Mesendoderm (in vitro differentiated cells): Measurements from ENCODE around the gene CD7.
"Not testable (repeated sequence)": the region's sequence is repeated elsewhere in the genome, so short reads cannot be mapped to it uniquely, and the experiment has no call there.

Experiments
- DNase-seq: peaks from one replicate; pipeline ENCODE4 v3.0.0; 2013
- H2AK5ac ChIP-seq: 2 replicates; pipeline ENCODE4 v1.6.1; 2013; ENCODE audit warnings: low read length, inconsistent platforms
- H2BK120ac ChIP-seq: 2 replicates; pipeline ENCODE4 v1.6.1; 2013; ENCODE audit warnings: low read depth, mild to moderate bottlenecking, low read length, moderate library complexity, mixed read lengths
- H2BK15ac ChIP-seq: replicated peaks from 2 replicates; pipeline ENCODE4 v1.6.1; 2013; ENCODE audit warnings: low read depth, mild to moderate bottlenecking, moderate library complexity
- H2BK5ac ChIP-seq: 2 replicates; pipeline ENCODE4 v1.6.1; 2013; ENCODE audit warnings: low read length, inconsistent platforms
- H3K18ac ChIP-seq: 2 replicates; pipeline ENCODE4 v1.6.1; 2013; ENCODE audit warnings: mild to moderate bottlenecking, low read length, mixed read lengths
- H3K23ac ChIP-seq: one replicate; pipeline ENCODE4 v1.6.1; 2013; ENCODE audit warnings: low read length
- H3K27ac ChIP-seq: 2 replicates; pipeline ENCODE4 v1.5.1; 2013; ENCODE audit warnings: low read depth, mild to moderate bottlenecking, inconsistent platforms, low read length, moderate library complexity
- H3K27me3 ChIP-seq: 2 replicates; pipeline ENCODE4 v1.6.1; 2013; ENCODE audit warnings: low read length, control low read depth, mild to moderate bottlenecking, inconsistent platforms; ENCODE audit not compliant: insufficient read depth, poor library complexity
- H3K36me3 ChIP-seq: 2 replicates; pipeline ENCODE4 v1.6.1; 2013; ENCODE audit warnings: low read length, inconsistent platforms; ENCODE audit not compliant: control insufficient read depth, insufficient read depth
- H3K4ac ChIP-seq: one replicate; pipeline ENCODE4 v1.6.1; 2013; ENCODE audit warnings: low read depth, mild to moderate bottlenecking, low read length, moderate library complexity
- H3K4me1 ChIP-seq: 2 replicates; pipeline ENCODE4 v1.6.1; 2013; ENCODE audit warnings: low read depth, low read length, inconsistent platforms; ENCODE audit not compliant: control insufficient read depth
- H3K4me2 ChIP-seq: 2 replicates; pipeline ENCODE4 v1.6.1; 2013; ENCODE audit warnings: low read length
- H3K4me3 ChIP-seq: 2 replicates; pipeline ENCODE4 v1.5.1; 2013; ENCODE audit warnings: mild to moderate bottlenecking, low read length
- H3K56ac ChIP-seq: one replicate; pipeline ENCODE4 v1.6.1; 2013; ENCODE audit warnings: low read length
- H3K79me1 ChIP-seq: 2 replicates; pipeline ENCODE4 v1.6.1; 2013; ENCODE audit warnings: low read length, inconsistent platforms
- H3K79me2 ChIP-seq: 2 replicates; pipeline ENCODE4 v1.6.1; 2013; ENCODE audit warnings: mild to moderate bottlenecking, low read length; ENCODE audit not compliant: control insufficient read depth, insufficient read depth
- H3K9ac ChIP-seq: 2 replicates; pipeline ENCODE4 v1.6.1; 2013; ENCODE audit warnings: low read length, inconsistent platforms
- H4K5ac ChIP-seq: one replicate; pipeline ENCODE4 v1.6.1; 2013; ENCODE audit warnings: low read length
- H4K8ac ChIP-seq: one replicate; pipeline ENCODE4 v1.6.1; 2013; ENCODE audit warnings: low read depth, mild to moderate bottlenecking, control low read depth, low read length, moderate library complexity
- WGBS: extraction: QIAGEN DNeasy Blood & Tissue Kit; methylation state at CpG from one replicate; pipeline ENCODE4 v1.1.7; 2013; ENCODE audit warnings: low lambda C conversion rate, missing lambda C conversion rate; ENCODE audit not compliant: insufficient coverage; ENCODE audit errors: extremely low coverage; 5-methylcytosine and 5-hydroxymethylcytosine counted together

The CD7 gene

DNA sequence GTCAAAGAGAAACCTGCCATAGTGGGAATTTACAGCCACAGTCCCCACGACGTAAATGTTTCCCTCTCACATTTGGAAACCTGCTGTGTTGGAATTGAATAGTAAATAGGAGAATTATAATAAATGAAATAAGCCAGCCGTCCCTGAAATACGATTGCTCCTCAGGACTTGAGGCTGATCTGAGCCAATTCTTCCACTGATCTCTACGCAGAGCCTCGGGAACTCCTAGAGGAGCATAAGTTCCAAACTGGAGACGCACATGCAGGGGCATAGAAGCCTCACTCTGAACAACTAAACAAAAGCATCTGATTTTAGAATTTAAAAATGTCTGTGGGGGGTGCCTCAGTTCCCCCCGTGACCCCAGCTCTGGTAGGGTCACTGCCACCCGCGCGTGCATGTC is 31.5 kb upstream of the CD7 start:
- no peak overlapping the region for H2BK5ac ChIP-seq
- H3K27me3 ChIP-seq, result no peaks in the 10 kb centered on the region
- H3K9ac ChIP-seq, result no peak overlapping the region
- H3K4me2 ChIP-seq, result no peak overlapping the region
- H3K79me1 ChIP-seq, result no peaks in the 10 kb centered on the region
- no peak overlapping the region for H3K23ac ChIP-seq
- H3K79me2 ChIP-seq, result no peaks in the 10 kb centered on the region
- H2BK15ac ChIP-seq, result no peak overlapping the region
- no peak overlapping the region for H3K4ac ChIP-seq
- H2AK5ac ChIP-seq, result no peak overlapping the region
- H3K18ac ChIP-seq, result no peak overlapping the region
- no peak overlapping the region for H2BK120ac ChIP-seq
- no peak for DNase-seq
- H3K27ac ChIP-seq, result no peak overlapping the region
- no peak overlapping the region for H4K8ac ChIP-seq
- H3K36me3 ChIP-seq, result no peaks in the 10 kb centered on the region
- H3K4me3 ChIP-seq, result no peak overlapping the region
- no peaks in the 10 kb centered on the region for H3K4me1 ChIP-seq
- no CpG with 5 or more reads among the region's 11 CpGs for WGBS
- H4K5ac ChIP-seq, result no peak overlapping the region
- no peak overlapping the region for H3K56ac ChIP-seq

- Histone ChIP-seq H3K27me3 (no peaks in the 10 kb centered on the region), H3K56ac (no peak overlapping the region), H3K18ac (no peak overlapping the region), H3K36me3 (no peaks in the 10 kb centered on the region), H4K8ac (no peak overlapping the region), H2BK15ac (no peak overlapping the region), H3K27ac (no peak overlapping the region), H4K5ac (no peak overlapping the region), H3K79me2 (no peaks in the 10 kb centered on the region), H2BK120ac (no peak overlapping the region), H3K4me3 (no peak overlapping the region), H3K23ac (no peak overlapping the region), H3K4ac (no peak overlapping the region), H2BK5ac (no peak overlapping the region), H3K79me1 (no peaks in the 10 kb centered on the region), H3K4me1 (no peaks in the 10 kb centered on the region), H3K4me2 (no peak overlapping the region), H3K9ac (no peak overlapping the region), H2AK5ac (no peak overlapping the region)
- no peak for DNase-seq
- WGBS, result 100% methylated on average over 1 of the region's 9 CpGs
These were observed 31.0 kb upstream of the CD7 start for GRCh38 chr17:82348434-82348833.

GRCh38 chr17:82347994-82348393 is 30.6 kb upstream of the CD7 start:
- H2AK5ac ChIP-seq, H2BK15ac ChIP-seq, DNase-seq, H3K4me1 ChIP-seq, H3K4me3 ChIP-seq, H2BK5ac ChIP-seq, H3K27me3 ChIP-seq, H3K79me1 ChIP-seq, H3K4ac ChIP-seq, H3K36me3 ChIP-seq, H3K9ac ChIP-seq, H3K56ac ChIP-seq, H3K4me2 ChIP-seq, H4K5ac ChIP-seq, H3K27ac ChIP-seq, H3K18ac ChIP-seq, H2BK120ac ChIP-seq, H4K8ac ChIP-seq, H3K23ac ChIP-seq, H3K79me2 ChIP-seq: not testable (repeated sequence)
- no CpG with 5 or more reads among the region's 11 CpGs for WGBS

- Histone ChIP-seq H3K79me1 (no peaks in the 10 kb centered on the region), H3K4ac (no peak overlapping the region), H3K4me3 (no peak overlapping the region), H2AK5ac (no peak overlapping the region), H3K27ac (no peak overlapping the region), H4K8ac (no peak overlapping the region), H3K27me3 (no peaks in the 10 kb centered on the region), H2BK120ac (no peak overlapping the region), H3K4me1 (no peaks in the 10 kb centered on the region), H3K23ac (no peak overlapping the region), H3K4me2 (no peak overlapping the region), H2BK15ac (no peak overlapping the region), H3K79me2 (no peaks in the 10 kb centered on the region), H3K56ac (no peak overlapping the region), H2BK5ac (no peak overlapping the region), H4K5ac (no peak overlapping the region), H3K18ac (no peak overlapping the region), H3K36me3 (no peaks in the 10 kb centered on the region), H3K9ac (no peak overlapping the region)
- no peak for DNase-seq
- no CpG with 5 or more reads among the region's 28 CpGs for WGBS
These were observed 29.2 kb upstream of the CD7 start for GRCh38 chr17:82346342-82347300.

DNA sequence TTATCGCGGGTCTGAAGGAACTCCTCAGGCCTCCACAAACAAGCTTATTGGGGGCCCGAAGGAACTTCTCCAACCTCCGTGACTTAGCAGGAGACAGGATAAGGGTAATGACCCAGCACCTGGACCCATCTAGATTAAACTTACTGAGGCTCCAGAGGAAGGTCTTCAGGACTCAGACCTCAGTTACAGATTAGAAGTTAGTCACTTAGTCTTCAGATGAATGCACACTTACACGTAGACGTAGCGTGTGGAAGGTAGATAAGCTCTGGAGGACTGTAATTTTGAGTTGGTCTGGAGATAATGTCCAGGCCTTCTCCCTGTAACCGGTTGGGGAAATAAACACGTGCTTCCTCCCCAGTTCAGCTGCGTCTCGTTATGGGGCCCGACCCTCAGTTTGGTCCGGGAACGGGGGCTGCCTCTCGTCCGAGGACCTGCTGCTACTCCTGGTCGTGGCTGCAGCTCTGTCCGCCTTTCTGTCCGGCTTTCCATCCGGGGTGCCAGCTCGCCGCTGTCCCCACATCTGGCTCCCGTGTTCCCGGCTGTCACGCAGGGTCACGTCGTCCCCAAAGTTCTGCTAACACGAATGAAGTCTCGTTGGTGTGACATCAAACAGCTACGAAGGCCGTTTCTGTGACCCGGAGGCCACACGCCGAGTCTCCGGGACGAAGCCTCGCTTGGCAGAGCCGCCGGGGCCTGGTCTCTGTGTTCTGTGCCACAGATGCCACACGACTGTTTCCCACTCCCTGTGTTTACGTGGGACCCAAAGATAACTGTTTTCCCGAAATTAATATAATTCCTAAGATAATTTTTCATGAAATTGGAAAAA is 28.0 kb upstream of the CD7 start:
- H2AK5ac ChIP-seq, result no peak overlapping the region
- H3K4me2 ChIP-seq, result no peak overlapping the region
- H3K56ac ChIP-seq, result no peak overlapping the region
- no peak overlapping the region for H3K27ac ChIP-seq
- no peaks in the 10 kb centered on the region for H3K36me3 ChIP-seq
- no peaks in the 10 kb centered on the region for H3K79me2 ChIP-seq
- no peak overlapping the region for H3K18ac ChIP-seq
- no peak overlapping the region for H3K9ac ChIP-seq
- H3K79me1 ChIP-seq, result no peaks in the 10 kb centered on the region
- H2BK120ac ChIP-seq, result no peak overlapping the region
- H3K4ac ChIP-seq, result no peak overlapping the region
- H2BK15ac ChIP-seq, result no peak overlapping the region
- H3K27me3 ChIP-seq, result no peaks in the 10 kb centered on the region
- no peak for DNase-seq
- H2BK5ac ChIP-seq, result no peak overlapping the region
- no peaks in the 10 kb centered on the region for H3K4me1 ChIP-seq
- no peak overlapping the region for H3K23ac ChIP-seq
- WGBS, result no CpG with 5 or more reads among the region's 42 CpGs
- no peak overlapping the region for H4K8ac ChIP-seq
- no peak overlapping the region for H4K5ac ChIP-seq
- H3K4me3 ChIP-seq, result no peak overlapping the region
